CD4-positive, alpha-beta T cell (primary cell): Measurements from ENCODE around the gene E2F7. TPM values are rescaled to one million over a fixed set of nuclear protein-coding genes. Genes with fewer than 3 reads are reported as not detected.

ENCODE experiments used
- ATAC-seq: fragments of 200-7000 bp; cut with Tn5 transposase; one replicate; pipeline ENCODE4 v1.10.0; 2022; ENCODE audit warnings: mild to moderate bottlenecking; ENCODE audit not compliant: poor library complexity
- CTCF ChIA-PET: fragments of 350-600 bp; sonication (Branson Sonifier 250); formaldehyde crosslinking; loops from one replicate; lab custom pipeline; 2021; ENCODE audit warnings: antibody characterized with exemption, inconsistent platforms; lab: Charles Lee
- POLR2A ChIA-PET: fragments of 350-600 bp; sonication (Branson Sonifier 250); formaldehyde crosslinking; loops from one replicate; lab custom pipeline; 2021; ENCODE audit warnings: antibody characterized with exemption, inconsistent platforms; lab: Charles Lee
- DNase-seq, 14 experiments: peaks; one replicate each; pipeline ENCODE4 v3.0.0-alpha.2; 2013 to 2020; ENCODE audit warnings: mixed read lengths in 2 of 14
- H3K27ac ChIP-seq, 2 donors: one replicate each; pipeline versions ENCODE4 v1.5.1 to v1.7.0; 2013; ENCODE audit warnings: low read length in 2 of 2, low read depth in 1 of 2, mild to moderate bottlenecking in 1 of 2
- H3K27me3 ChIP-seq, 2 experiments: 1 replicate in 1 of 2; 2 replicates in 1 of 2; pipeline versions ENCODE4 v1.6.1 to v1.7.0; 2013; ENCODE audit warnings: low read length in 2 of 2, control low read depth in 1 of 2, mild to moderate bottlenecking in 1 of 2, moderate library complexity in 1 of 2; ENCODE audit not compliant: insufficient read depth in 2 of 2, control insufficient read depth in 1 of 2
- H3K36me3 ChIP-seq: one replicate; pipeline ENCODE4 v1.6.1; 2013; ENCODE audit warnings: low read length, control low read depth; ENCODE audit not compliant: insufficient read depth
- H3K4me1 ChIP-seq: one replicate; pipeline ENCODE4 v1.6.1; 2013; ENCODE audit warnings: low read length, control low read depth; ENCODE audit not compliant: insufficient read depth
- H3K4me3 ChIP-seq: one replicate; pipeline ENCODE4 v1.5.1; 2013; ENCODE audit warnings: mild to moderate bottlenecking, low read length, moderate library complexity
- H3K9me3 ChIP-seq, 2 experiments: 1 replicate in 1 of 2; 2 replicates in 1 of 2; pipeline versions ENCODE4 v1.6.1 to v1.7.0; 2013; ENCODE audit warnings: low read length in 2 of 2, mild to moderate bottlenecking in 2 of 2, control low read depth in 1 of 2, moderate library complexity in 1 of 2; ENCODE audit not compliant: control insufficient read depth in 1 of 2, insufficient read depth in 1 of 2
- H3K27ac Mint-ChIP-seq: one replicate; pipeline ENCODE4 v1.8.0; 2020; ENCODE audit warnings: mixed read lengths
- H3K27me3 Mint-ChIP-seq: one replicate; pipeline ENCODE4 v1.8.0; 2021; ENCODE audit warnings: mixed read lengths
- H3K36me3 Mint-ChIP-seq: one replicate; pipeline ENCODE4 v1.8.0; 2021; ENCODE audit warnings: low read depth, mixed read lengths
- H3K4me1 Mint-ChIP-seq: one replicate; pipeline ENCODE4 v1.8.0; 2021; ENCODE audit warnings: low read depth, mixed read lengths
- H3K4me3 Mint-ChIP-seq: one replicate; pipeline ENCODE4 v1.8.0; 2020; ENCODE audit warnings: mild to moderate bottlenecking, mixed read lengths
- H3K9me3 Mint-ChIP-seq: one replicate; pipeline ENCODE4 v1.8.0; 2020; ENCODE audit warnings: mixed read lengths
- CTCF ChIP-seq: fragments of 200-600 bp; IDR thresholded peaks from one replicate; pipeline ENCODE4 v1.8.0; 2022; ENCODE audit warnings: antibody characterized with exemption, mild to moderate bottlenecking
- intact Hi-C, 2 experiments: fragments of 100-400 bp; cut with DNase I in 1 of 2; cut with micrococcal nuclease in 1 of 2; formaldehyde crosslinking; loops; one replicate each; pipeline versions ENCODE4 v1.15.1 to v1.9.0; 2023 to 2025; cut with DNase I, micrococcal nuclease
- total RNA-seq, 174 experiments: library from RNA in 2 of 174; stranded (reverse) in 2 of 174; gene quantifications; one replicate each; pipeline ENCODE4 v1.2.3 and lab custom pipeline; 2021 to 2026

E2F7 gene
- total RNA-seq, 2 experiments from 2014 or later, result 0.14 to 0.16 TPM

- H3K27me3 Mint-ChIP-seq, result no peaks in the 10 kb centered on the region
- no peaks in the 10 kb centered on the region for H3K4me1 Mint-ChIP-seq
- CTCF ChIA-PET, result no interaction called here
- H3K27ac ChIP-seq, result no peak overlapping the region
- POLR2A ChIA-PET, result no interaction called here
- intact Hi-C loops, result no loop called here
- no peak for TF ChIP-seq CTCF
- no peaks in the 10 kb centered on the region for H3K4me1 ChIP-seq
- H3K9me3 ChIP-seq, result no peaks in the 10 kb centered on the region
- H3K9me3 Mint-ChIP-seq, result no peaks in the 10 kb centered on the region
- no peak overlapping the region for H3K4me3 Mint-ChIP-seq
- H3K27ac Mint-ChIP-seq, result no peak overlapping the region
- H3K36me3 Mint-ChIP-seq, result no peaks in the 10 kb centered on the region
- H3K27me3 ChIP-seq, result no peaks in the 10 kb centered on the region
- DNase-seq (no peak), ATAC-seq (no peak)
- H3K4me3 ChIP-seq, result no peak overlapping the region
- H3K36me3 ChIP-seq, result no peaks in the 10 kb centered on the region
Measured at GRCh38 chr12:77046468-77046867, 18.9 kb downstream of the E2F7 start.

- TF ChIP-seq CTCF, result no peak
- H3K4me1 ChIP-seq, result no peaks in the 10 kb centered on the region
- Mint-ChIP-seq H3K36me3 (no peaks in the 10 kb centered on the region), H3K4me3 (no peak overlapping the region), H3K27me3 (no peaks in the 10 kb centered on the region), H3K4me1 (no peaks in the 10 kb centered on the region), H3K9me3 (no peaks in the 10 kb centered on the region), H3K27ac (no peak overlapping the region)
- DNase-seq, result no peak
- H3K9me3 ChIP-seq, result no peaks in the 10 kb centered on the region
- POLR2A ChIA-PET, result no interaction called here
- no peaks in the 10 kb centered on the region for H3K36me3 ChIP-seq
- no peaks in the 10 kb centered on the region for H3K27me3 ChIP-seq
- no peak overlapping the region for H3K4me3 ChIP-seq
- no peak overlapping the region for H3K27ac ChIP-seq
- ATAC-seq, result no peak
- CTCF ChIA-PET, result no interaction called here
- intact Hi-C loops, result no loop called here
Measured at GRCh38 chr12:77045183-77045582, 20.2 kb downstream of the E2F7 start.

- H3K4me1 Mint-ChIP-seq, result no peaks in the 10 kb centered on the region
- Histone ChIP-seq H3K4me3 (no peak overlapping the region), H3K9me3 (no peaks in the 10 kb centered on the region), H3K27me3 (no peaks in the 10 kb centered on the region), H3K27ac (no peak overlapping the region), H3K36me3 (no peaks in the 10 kb centered on the region), H3K4me1 (no peaks in the 10 kb centered on the region)
- CTCF ChIA-PET, result no interaction called here
- no peaks in the 10 kb centered on the region for H3K9me3 Mint-ChIP-seq
- H3K27ac Mint-ChIP-seq, result no peak overlapping the region
- H3K4me3 Mint-ChIP-seq, result no peak overlapping the region
- ATAC-seq (no peak), DNase-seq (no peak)
- no peaks in the 10 kb centered on the region for H3K36me3 Mint-ChIP-seq
- POLR2A ChIA-PET, result no interaction called here
- TF ChIP-seq CTCF, result no peak
- intact Hi-C loops, result no loop called here
- no peaks in the 10 kb centered on the region for H3K27me3 Mint-ChIP-seq
Measured at GRCh38 chr12:77044721-77045120, 20.6 kb downstream of the E2F7 start.
